Neural cell (in vitro differentiated cells): Measurements from ENCODE around the gene NRP2. TPM values are rescaled to one million over a fixed set of nuclear protein-coding genes. Genes with fewer than 3 reads are reported as not detected.
A peak's percentile ranks its signal among the peaks of the same experiment; 100 is the strongest.

ENCODE experiments used
- H2AFZ ChIP-seq: fragments of 200-600, 300-800 bp; sonication (generic), shearing (Covaris generic); 2 replicates; pipeline ENCODE4 v1.6.0; 2014; ENCODE audit warnings: low read depth, mild to moderate bottlenecking, antibody characterized with exemption, low read length, moderate library complexity
- H3F3A ChIP-seq: fragments of 200-600 bp; shearing (Covaris generic); 2 replicates; pipeline ENCODE4 v1.6.1; 2016; ENCODE audit warnings: mild to moderate bottlenecking, moderate library complexity, mixed read lengths, antibody characterized with exemption, low read length; ENCODE audit not compliant: insufficient read depth, poor library complexity, severe bottlenecking
- H3K27ac ChIP-seq: fragments of 200-600, 300-800 bp; sonication (generic), shearing (Covaris generic); 2 replicates; pipeline ENCODE4 v1.5.1; 2014; ENCODE audit warnings: mild to moderate bottlenecking, low read length, moderate library complexity
- H3K27me3 ChIP-seq: fragments of 300-800, 200-600 bp; sonication (generic), shearing (Covaris generic); 2 replicates; pipeline ENCODE4 v1.6.0; 2014; ENCODE audit warnings: mild to moderate bottlenecking, low read depth, low read length, moderate library complexity; ENCODE audit not compliant: insufficient read depth
- H3K36me3 ChIP-seq: fragments of 300-800, 200-600 bp; sonication (generic), shearing (Covaris generic); 2 replicates; pipeline ENCODE4 v1.5.1; 2014; ENCODE audit warnings: mild to moderate bottlenecking, antibody characterized with exemption, low read length, moderate library complexity; ENCODE audit not compliant: insufficient read depth
- H3K4me2 ChIP-seq: fragments of 300-800, 200-600 bp; sonication (generic), shearing (Covaris generic); 2 replicates; pipeline ENCODE4 v1.6.0; 2014; ENCODE audit warnings: mild to moderate bottlenecking, low read length
- H3K4me3 ChIP-seq: fragments of 300-800, 200-600 bp; sonication (generic), shearing (Covaris generic); 2 replicates; pipeline ENCODE4 v1.5.1; 2014; ENCODE audit warnings: mild to moderate bottlenecking, low read length, moderate library complexity
- H3K79me2 ChIP-seq: fragments of 200-600 bp; shearing (Covaris generic); replicated peaks from 2 replicates; pipeline ENCODE4 v1.6.0; 2014; ENCODE audit warnings: mild to moderate bottlenecking, low read length, moderate library complexity; ENCODE audit not compliant: insufficient read depth
- H3K9ac ChIP-seq: fragments of 300-800, 200-600 bp; sonication (generic), shearing (Covaris generic); 2 replicates; pipeline ENCODE4 v1.6.1; 2016; ENCODE audit warnings: mild to moderate bottlenecking, low read length, mixed read lengths
- H3K9me2 ChIP-seq: fragments of 200-600 bp; shearing (Covaris generic); 2 replicates; pipeline ENCODE4 v1.6.1; 2016; ENCODE audit warnings: mild to moderate bottlenecking, low read length, mixed read lengths; ENCODE audit not compliant: insufficient read depth
- H3K9me3 ChIP-seq: fragments of 200-600, 300-800 bp; sonication (generic), shearing (Covaris generic); 2 replicates; pipeline ENCODE4 v1.6.1; 2016; ENCODE audit warnings: mild to moderate bottlenecking, mixed run types, low read length, moderate library complexity, mixed read lengths
- H4K20me1 ChIP-seq: fragments of 200-600 bp; shearing (Covaris generic); 2 replicates; pipeline ENCODE4 v1.6.1; 2016; ENCODE audit warnings: mild to moderate bottlenecking, mixed run types; ENCODE audit not compliant: insufficient read depth
- EP300 ChIP-seq: fragments of 450-650 bp; conservative IDR thresholded peaks from 2 replicates; pipeline ENCODE4 v1.6.1; 2014; ENCODE audit warnings: antibody characterized with exemption, mild to moderate bottlenecking, moderate library complexity; ENCODE audit not compliant: poor library complexity, severe bottlenecking
- EZH2 ChIP-seq: fragments of 200-600, 300-800 bp; shearing (Covaris generic), sonication (generic); IDR thresholded peaks from 2 replicates; pipeline ENCODE4 v1.6.1; 2014; ENCODE audit warnings: antibody characterized with exemption, low read length, borderline replicate concordance, mild to moderate bottlenecking; ENCODE audit not compliant: insufficient read depth, poor library complexity, severe bottlenecking
- MXI1 ChIP-seq: fragments of 450-650 bp; conservative IDR thresholded peaks from 2 replicates; pipeline ENCODE4 v1.6.1; 2014; ENCODE audit warnings: antibody characterized with exemption, mild to moderate bottlenecking; ENCODE audit not compliant: poor library complexity, severe bottlenecking
- POLR2AphosphoS5 ChIP-seq: IDR thresholded peaks from 2 replicates; pipeline ENCODE4 v1.6.1; 2012
- RAD21 ChIP-seq: fragments of 450-650 bp; conservative IDR thresholded peaks from 2 replicates; pipeline ENCODE4 v1.6.1; 2014; ENCODE audit warnings: antibody characterized with exemption, mild to moderate bottlenecking, moderate library complexity
- SMC3 ChIP-seq: fragments of 450-650 bp; conservative IDR thresholded peaks from 2 replicates; pipeline ENCODE4 v1.6.1; 2014; ENCODE audit warnings: antibody characterized with exemption, mild to moderate bottlenecking, moderate library complexity; ENCODE audit not compliant: poor library complexity
- TAF1 ChIP-seq: IDR thresholded peaks from 2 replicates; pipeline ENCODE4 v1.6.1; 2012; ENCODE audit warnings: low read depth
- polyA plus RNA-seq: library from polyadenylated mRNA; depleted of rRNA; stranded (reverse); fragments of >200 nt; gene quantifications from 2 replicates; pipeline ENCODE4 v1.2.3, GENCODE V29; 2014
- TF ChIP-seq, protein P1 (sequence below): fragments of 450-650 bp; IDR thresholded peaks from 2 replicates; pipeline ENCODE4 v1.5.1; 2014; ENCODE audit warnings: antibody characterized with exemption, mild to moderate bottlenecking, moderate library complexity; ENCODE audit not compliant: poor library complexity, severe bottlenecking
- TF ChIP-seq, protein P2 (sequence below): IDR thresholded peaks from 2 replicates; pipeline ENCODE4 v1.6.1; 2012; ENCODE audit warnings: borderline replicate concordance

The NRP2 gene
- polyA plus RNA-seq, 1 donor from 2014 or later = 30.2 TPM

DNA sequence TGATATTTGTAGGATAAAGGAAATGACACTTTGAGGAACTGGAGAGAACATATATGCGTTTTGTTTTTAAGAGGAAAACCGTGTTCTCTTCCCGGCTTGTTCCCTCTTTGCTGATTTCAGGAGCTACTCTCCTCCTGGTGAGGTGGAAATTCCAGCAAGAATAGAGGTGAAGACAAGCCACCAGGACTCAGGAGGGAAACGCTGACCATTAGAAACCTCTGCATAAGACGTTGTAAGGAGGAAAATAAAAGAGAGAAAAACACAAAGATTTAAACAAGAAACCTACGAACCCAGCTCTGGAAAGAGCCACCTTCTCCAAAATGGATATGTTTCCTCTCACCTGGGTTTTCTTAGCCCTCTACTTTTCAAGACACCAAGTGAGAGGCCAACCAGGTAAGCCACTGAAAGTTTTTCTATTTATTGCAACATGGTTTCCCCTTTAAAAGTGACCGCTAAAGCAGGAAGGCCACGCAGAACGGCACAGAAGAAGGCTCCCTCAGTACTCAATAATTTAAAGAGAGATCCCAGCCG lies 735 bp downstream of the NRP2 start:
- Histone ChIP-seq H3K36me3 (no peaks in the 10 kb centered on the region), H3K9ac (peak overlapping the region; percentile 88), H3F3A (no peaks in the 10 kb centered on the region), H4K20me1 (no peaks in the 10 kb centered on the region), H3K27ac (peak overlapping the region; percentile 74), H3K27me3 (peaks cover 46% of the 10 kb centered on the region), H3K9me3 (no peaks in the 10 kb centered on the region), H2AFZ (peak overlapping the region; percentile 74), H3K9me2 (no peaks in the 10 kb centered on the region), H3K4me3 (peak overlapping the region; percentile 91), H3K4me2 (peak overlapping the region; percentile 28), H3K79me2 (peaks cover 25% of the 10 kb centered on the region)
- TF ChIP-seq SMC3 (no peak), EZH2 (no peak), MXI1 (no peak), EP300 (no peak), TAF1 (no peak), RAD21 (no peak), POLR2AphosphoS5 (no peak)
- TF ChIP-seq, protein P1, sequence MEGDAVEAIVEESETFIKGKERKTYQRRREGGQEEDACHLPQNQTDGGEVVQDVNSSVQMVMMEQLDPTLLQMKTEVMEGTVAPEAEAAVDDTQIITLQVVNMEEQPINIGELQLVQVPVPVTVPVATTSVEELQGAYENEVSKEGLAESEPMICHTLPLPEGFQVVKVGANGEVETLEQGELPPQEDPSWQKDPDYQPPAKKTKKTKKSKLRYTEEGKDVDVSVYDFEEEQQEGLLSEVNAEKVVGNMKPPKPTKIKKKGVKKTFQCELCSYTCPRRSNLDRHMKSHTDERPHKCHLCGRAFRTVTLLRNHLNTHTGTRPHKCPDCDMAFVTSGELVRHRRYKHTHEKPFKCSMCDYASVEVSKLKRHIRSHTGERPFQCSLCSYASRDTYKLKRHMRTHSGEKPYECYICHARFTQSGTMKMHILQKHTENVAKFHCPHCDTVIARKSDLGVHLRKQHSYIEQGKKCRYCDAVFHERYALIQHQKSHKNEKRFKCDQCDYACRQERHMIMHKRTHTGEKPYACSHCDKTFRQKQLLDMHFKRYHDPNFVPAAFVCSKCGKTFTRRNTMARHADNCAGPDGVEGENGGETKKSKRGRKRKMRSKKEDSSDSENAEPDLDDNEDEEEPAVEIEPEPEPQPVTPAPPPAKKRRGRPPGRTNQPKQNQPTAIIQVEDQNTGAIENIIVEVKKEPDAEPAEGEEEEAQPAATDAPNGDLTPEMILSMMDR = no peak
- TF ChIP-seq, protein P2, sequence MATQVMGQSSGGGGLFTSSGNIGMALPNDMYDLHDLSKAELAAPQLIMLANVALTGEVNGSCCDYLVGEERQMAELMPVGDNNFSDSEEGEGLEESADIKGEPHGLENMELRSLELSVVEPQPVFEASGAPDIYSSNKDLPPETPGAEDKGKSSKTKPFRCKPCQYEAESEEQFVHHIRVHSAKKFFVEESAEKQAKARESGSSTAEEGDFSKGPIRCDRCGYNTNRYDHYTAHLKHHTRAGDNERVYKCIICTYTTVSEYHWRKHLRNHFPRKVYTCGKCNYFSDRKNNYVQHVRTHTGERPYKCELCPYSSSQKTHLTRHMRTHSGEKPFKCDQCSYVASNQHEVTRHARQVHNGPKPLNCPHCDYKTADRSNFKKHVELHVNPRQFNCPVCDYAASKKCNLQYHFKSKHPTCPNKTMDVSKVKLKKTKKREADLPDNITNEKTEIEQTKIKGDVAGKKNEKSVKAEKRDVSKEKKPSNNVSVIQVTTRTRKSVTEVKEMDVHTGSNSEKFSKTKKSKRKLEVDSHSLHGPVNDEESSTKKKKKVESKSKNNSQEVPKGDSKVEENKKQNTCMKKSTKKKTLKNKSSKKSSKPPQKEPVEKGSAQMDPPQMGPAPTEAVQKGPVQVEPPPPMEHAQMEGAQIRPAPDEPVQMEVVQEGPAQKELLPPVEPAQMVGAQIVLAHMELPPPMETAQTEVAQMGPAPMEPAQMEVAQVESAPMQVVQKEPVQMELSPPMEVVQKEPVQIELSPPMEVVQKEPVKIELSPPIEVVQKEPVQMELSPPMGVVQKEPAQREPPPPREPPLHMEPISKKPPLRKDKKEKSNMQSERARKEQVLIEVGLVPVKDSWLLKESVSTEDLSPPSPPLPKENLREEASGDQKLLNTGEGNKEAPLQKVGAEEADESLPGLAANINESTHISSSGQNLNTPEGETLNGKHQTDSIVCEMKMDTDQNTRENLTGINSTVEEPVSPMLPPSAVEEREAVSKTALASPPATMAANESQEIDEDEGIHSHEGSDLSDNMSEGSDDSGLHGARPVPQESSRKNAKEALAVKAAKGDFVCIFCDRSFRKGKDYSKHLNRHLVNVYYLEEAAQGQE = no peak

DNA sequence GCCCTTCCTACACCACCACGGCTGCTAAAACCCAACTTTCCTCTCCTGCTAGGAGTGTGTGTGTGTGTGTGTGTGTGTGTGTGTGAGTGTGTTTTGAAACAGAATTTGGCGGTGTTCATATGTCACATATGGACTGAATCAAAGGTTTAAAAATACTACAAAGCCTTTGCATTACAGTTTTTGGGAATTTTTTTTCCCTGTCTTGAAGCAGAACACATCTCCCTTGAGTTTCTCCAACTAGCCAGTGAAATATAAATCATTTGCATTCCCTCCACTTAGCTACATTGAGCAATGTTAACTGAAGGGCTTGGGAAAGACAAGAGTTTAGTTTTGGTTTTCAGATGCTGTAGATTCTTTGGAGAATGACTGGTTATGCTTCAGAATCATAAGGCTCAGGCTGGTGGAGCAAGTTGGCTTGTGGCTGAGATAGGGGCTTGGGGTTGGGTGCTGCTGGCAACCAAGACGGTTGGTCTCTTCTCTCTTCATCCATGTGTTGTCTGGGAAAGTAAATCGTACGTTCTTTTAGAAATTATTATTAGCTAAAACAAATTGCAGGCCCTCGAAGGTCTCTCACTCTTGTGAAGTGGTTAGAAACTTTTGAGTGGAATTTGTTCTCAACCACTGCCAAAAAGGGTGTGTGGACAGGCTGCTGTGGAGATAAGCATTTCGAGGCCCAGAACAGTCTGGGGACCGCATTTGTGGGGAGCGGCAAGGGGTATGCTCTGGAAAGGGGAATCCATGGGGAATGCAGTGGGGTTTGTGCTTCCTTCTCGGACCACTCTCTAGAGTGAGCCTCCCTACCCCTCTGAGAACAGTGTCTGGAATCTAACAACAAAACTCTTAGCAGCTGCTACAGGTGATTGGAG lies 1.4 kb downstream of the NRP2 start:
- no peaks in the 10 kb centered on the region for H4K20me1 ChIP-seq
- no peaks in the 10 kb centered on the region for H3K9me3 ChIP-seq
- H3K79me2 ChIP-seq = peaks cover 30% of the 10 kb centered on the region
- TF ChIP-seq, protein P2 = peak; percentile 4
- TF ChIP-seq EP300 = no peak
- peak overlapping the region; percentile 28 for H3K4me2 ChIP-seq
- H3K9me2 ChIP-seq = no peaks in the 10 kb centered on the region
- H3K4me3 ChIP-seq = peak overlapping the region; percentile 91
- no peak overlapping the region for H2AFZ ChIP-seq
- no peaks in the 10 kb centered on the region for H3F3A ChIP-seq
- H3K9ac ChIP-seq = peak overlapping the region; percentile 88
- no peaks in the 10 kb centered on the region for H3K36me3 ChIP-seq
- peaks cover 46% of the 10 kb centered on the region for H3K27me3 ChIP-seq
- no peak overlapping the region for H3K27ac ChIP-seq
